T-helper 2 cell treated with Interferon-gamma antibody and Interleukin-4, amounts not matched to agents 5 μg/mL and 100 μg/mL, for 36 hours (primary cell): ENCODE results near the gene PTTG2.

ENCODE experiments used
- DNase-seq: peaks from one replicate; pipeline ENCODE4 v3.0.0; 2021; ENCODE audit warnings: low spot score
- H3K27ac Mint-ChIP-seq: one replicate; pipeline ENCODE4 v1.8.0; 2021; ENCODE audit warnings: mild to moderate bottlenecking, mixed read lengths
- H3K27me3 Mint-ChIP-seq: one replicate; pipeline ENCODE4 v1.8.0; 2021; ENCODE audit warnings: low read depth, mixed read lengths
- H3K36me3 Mint-ChIP-seq: one replicate; pipeline ENCODE4 v1.8.0; 2021; ENCODE audit warnings: low read depth, mixed read lengths
- H3K4me1 Mint-ChIP-seq: one replicate; pipeline ENCODE4 v1.8.0; 2021; ENCODE audit warnings: low read depth, mixed read lengths
- H3K4me3 Mint-ChIP-seq: one replicate; pipeline ENCODE4 v1.8.0; 2022; ENCODE audit warnings: mild to moderate bottlenecking, moderate library complexity, mixed read lengths
- H3K9me3 Mint-ChIP-seq: one replicate; pipeline ENCODE4 v1.8.0; 2021; ENCODE audit warnings: mixed read lengths

Gene PTTG2

GRCh38 chr4:37983951-37984350 is 23.8 kb downstream of the PTTG2 start:
- no peaks in the 10 kb centered on the region for H3K27me3 Mint-ChIP-seq
- H3K36me3 Mint-ChIP-seq: peaks cover 2% of the 10 kb centered on the region
- H3K27ac Mint-ChIP-seq: no peak overlapping the region
- H3K9me3 Mint-ChIP-seq: no peaks in the 10 kb centered on the region
- H3K4me1 Mint-ChIP-seq: peaks cover 24% of the 10 kb centered on the region
- no peak for DNase-seq
- no peak overlapping the region for H3K4me3 Mint-ChIP-seq

GRCh38 chr4:37985730-37986275 is 25.6 kb downstream of the PTTG2 start:
- no peaks in the 10 kb centered on the region for H3K9me3 Mint-ChIP-seq
- DNase-seq: no peak
- H3K27me3 Mint-ChIP-seq: no peaks in the 10 kb centered on the region
- peaks cover 19% of the 10 kb centered on the region for H3K4me1 Mint-ChIP-seq
- no peak overlapping the region for H3K27ac Mint-ChIP-seq
- H3K4me3 Mint-ChIP-seq: no peak overlapping the region
- H3K36me3 Mint-ChIP-seq: no peaks in the 10 kb centered on the region

GRCh38 chr4:37988670-37989069 is 28.5 kb downstream of the PTTG2 start:
- Mint-ChIP-seq H3K36me3 (no peaks in the 10 kb centered on the region), H3K9me3 (no peaks in the 10 kb centered on the region)

GRCh38 chr4:37989398-37990260 is 29.4 kb downstream of the PTTG2 start:
- DNase-seq: no peak
- Mint-ChIP-seq H3K4me3 (no peak overlapping the region), H3K27me3 (no peaks in the 10 kb centered on the region), H3K27ac (no peak overlapping the region), H3K36me3 (no peaks in the 10 kb centered on the region), H3K9me3 (no peaks in the 10 kb centered on the region), H3K4me1 (peaks cover 14% of the 10 kb centered on the region)

More at GRCh38 chr4:37988670-37989069, 28.5 kb downstream of the PTTG2 start:
- Mint-ChIP-seq H3K4me1 (peaks cover 10% of the 10 kb centered on the region), H3K27ac (no peak overlapping the region), H3K4me3 (no peak overlapping the region), H3K27me3 (no peaks in the 10 kb centered on the region)
- no peak for DNase-seq

GRCh38 chr4:37990731-37991245 is 30.6 kb downstream of the PTTG2 start:
- Mint-ChIP-seq H3K27me3 (no peaks in the 10 kb centered on the region), H3K36me3 (no peaks in the 10 kb centered on the region), H3K9me3 (no peaks in the 10 kb centered on the region), H3K27ac (no peak overlapping the region), H3K4me3 (no peak overlapping the region), H3K4me1 (peaks cover 18% of the 10 kb centered on the region)
- DNase-seq: no peak

- Mint-ChIP-seq H3K27ac (no peak overlapping the region), H3K4me3 (no peak overlapping the region), H3K27me3 (no peaks in the 10 kb centered on the region), H3K36me3 (no peaks in the 10 kb centered on the region), H3K4me1 (peaks cover 16% of the 10 kb centered on the region), H3K9me3 (no peaks in the 10 kb centered on the region)
- no peak for DNase-seq
These were observed 31.6 kb downstream of the PTTG2 start for GRCh38 chr4:37991623-37992410.

GRCh38 chr4:37993806-37994205 is 33.6 kb downstream of the PTTG2 start:
- no peaks in the 10 kb centered on the region for H3K9me3 Mint-ChIP-seq
- no peak overlapping the region for H3K27ac Mint-ChIP-seq
- H3K36me3 Mint-ChIP-seq: no peaks in the 10 kb centered on the region
- peaks cover 23% of the 10 kb centered on the region for H3K4me1 Mint-ChIP-seq
- no peaks in the 10 kb centered on the region for H3K27me3 Mint-ChIP-seq
- no peak overlapping the region for H3K4me3 Mint-ChIP-seq
- DNase-seq: no peak

GRCh38 chr4:37994569-37994968 is 34.4 kb downstream of the PTTG2 start:
- Mint-ChIP-seq H3K36me3 (no peaks in the 10 kb centered on the region), H3K4me3 (no peak overlapping the region), H3K27me3 (no peaks in the 10 kb centered on the region), H3K27ac (no peak overlapping the region), H3K4me1 (peaks cover 22% of the 10 kb centered on the region), H3K9me3 (no peaks in the 10 kb centered on the region)
- DNase-seq: no peak

GRCh38 chr4:37995299-37995821 is 35.2 kb downstream of the PTTG2 start:
- peaks cover 22% of the 10 kb centered on the region for H3K4me1 Mint-ChIP-seq
- no peak for DNase-seq
- no peak overlapping the region for H3K4me3 Mint-ChIP-seq
- peak overlapping the region; percentile 23 for H3K27ac Mint-ChIP-seq
- no peaks in the 10 kb centered on the region for H3K9me3 Mint-ChIP-seq
- no peaks in the 10 kb centered on the region for H3K27me3 Mint-ChIP-seq
- H3K36me3 Mint-ChIP-seq: no peaks in the 10 kb centered on the region

- Mint-ChIP-seq H3K4me3 (no peak overlapping the region), H3K36me3 (no peaks in the 10 kb centered on the region), H3K27ac (no peak overlapping the region), H3K9me3 (no peaks in the 10 kb centered on the region), H3K27me3 (no peaks in the 10 kb centered on the region), H3K4me1 (peaks cover 22% of the 10 kb centered on the region)
- no peak for DNase-seq
These were observed 36.0 kb downstream of the PTTG2 start for GRCh38 chr4:37995981-37996775.

GRCh38 chr4:37998226-37998625 is 38.0 kb downstream of the PTTG2 start:
- no peak for DNase-seq
- Mint-ChIP-seq H3K27me3 (no peaks in the 10 kb centered on the region), H3K9me3 (no peaks in the 10 kb centered on the region), H3K27ac (no peak overlapping the region), H3K4me3 (no peak overlapping the region), H3K4me1 (peaks cover 25% of the 10 kb centered on the region), H3K36me3 (no peaks in the 10 kb centered on the region)

- H3K4me3 Mint-ChIP-seq: no peak overlapping the region
- H3K36me3 Mint-ChIP-seq: no peaks in the 10 kb centered on the region
- H3K27me3 Mint-ChIP-seq: no peaks in the 10 kb centered on the region
- DNase-seq: no peak
- H3K4me1 Mint-ChIP-seq: peaks cover 24% of the 10 kb centered on the region
- no peak overlapping the region for H3K27ac Mint-ChIP-seq
- H3K9me3 Mint-ChIP-seq: no peaks in the 10 kb centered on the region
These were observed 39.0 kb downstream of the PTTG2 start for GRCh38 chr4:37999000-37999716.

GRCh38 chr4:37999965-38000364 is 39.8 kb downstream of the PTTG2 start:
- Mint-ChIP-seq H3K27ac (no peak overlapping the region), H3K27me3 (no peaks in the 10 kb centered on the region), H3K4me3 (no peak overlapping the region), H3K9me3 (no peaks in the 10 kb centered on the region), H3K4me1 (peaks cover 17% of the 10 kb centered on the region), H3K36me3 (no peaks in the 10 kb centered on the region)
- no peak for DNase-seq
